Measurements from ENCODE around the gene AUTS2. TPM values are rescaled to one million over a fixed set of nuclear protein-coding genes. Genes with fewer than 3 reads are reported as not detected.

Gene AUTS2
- total and polyA plus RNA-seq, 4 donors: 4.9 to 24.4 (median 7.0) TPM

- H3K4me3 ChIP-seq (ENCODE audit: low read depth in 1 of 3, low read length in 3 of 3): no peak overlapping the region
- 90% methylated on average over 9 of the region's 9 CpGs for WGBS
- H3K4me1 ChIP-seq (ENCODE audit: control insufficient read depth in 4 of 4, insufficient read depth in 4 of 4, low read length in 3 of 4): no peaks in the 10 kb centered on the region
- DNase-seq (ENCODE audit: low spot score): no peak
- H3K9ac ChIP-seq (ENCODE audit: low read depth in 1 of 2, low read length in 2 of 2): no peak overlapping the region
- H3K36me3 ChIP-seq (ENCODE audit: control insufficient read depth in 4 of 4, insufficient read depth in 3 of 4, low read depth in 1 of 4, low read length in 3 of 4): no peaks in the 10 kb centered on the region
- no peaks in the 10 kb centered on the region for H3K9me3 ChIP-seq (ENCODE audit: control insufficient read depth in 4 of 4, low read length in 3 of 4)
- TF ChIP-seq TAF1 (conservative IDR thresholded peaks at IDR 0.05) (no peak), GABPA (IDR thresholded peaks at IDR 0.05 in 1 of 2, conservative IDR thresholded peaks at IDR 0.05 in 1 of 2) (no peak), EGR1 (IDR thresholded peaks at IDR 0.05; ENCODE audit: low read depth in 2 of 2) (no peak), FOXA1 (IDR thresholded peaks at IDR 0.05) (no peak), JUND (IDR thresholded peaks at IDR 0.05) (no peak), ZBTB33 (IDR thresholded peaks at IDR 0.05) (no peak), HNF4A (conservative IDR thresholded peaks at IDR 0.05) (no peak), YY1 (IDR thresholded peaks at IDR 0.05) (no peak), SP1 (IDR thresholded peaks at IDR 0.05) (no peak), NR2F2 (IDR thresholded peaks at IDR 0.05) (no peak), RAD21 (IDR thresholded peaks at IDR 0.05) (no peak), RXRA (IDR thresholded peaks at IDR 0.05) (no peak), FOXA2 (IDR thresholded peaks at IDR 0.05) (no peak), ATF3 (IDR thresholded peaks at IDR 0.05) (no peak), CTCF (IDR thresholded peaks at IDR 0.05; ENCODE audit: low read depth, low read length, missing input control) (no peak), REST (IDR thresholded peaks at IDR 0.05) (no peak), MAX (IDR thresholded peaks at IDR 0.05) (no peak), HNF4G (IDR thresholded peaks at IDR 0.05) (no peak)
- no peaks in the 10 kb centered on the region for H3K27me3 ChIP-seq (ENCODE audit: control insufficient read depth in 4 of 4, insufficient read depth in 4 of 4, low read length in 3 of 4)
- H3K27ac ChIP-seq (ENCODE audit: low read depth in 1 of 2, low read length in 2 of 2): no peak overlapping the region
Observed at GRCh38 chr7:69773535-69774225, 175.4 kb downstream of the AUTS2 start.
